ENCODE data around the gene SRR. TPM values are rescaled to one million over a fixed set of nuclear protein-coding genes. Genes with fewer than 3 reads are reported as not detected.

The SRR gene
- total RNA-seq, 4 donors from 2014 or later, result 1.4 to 14.4 (median 12.9) TPM

DNA sequence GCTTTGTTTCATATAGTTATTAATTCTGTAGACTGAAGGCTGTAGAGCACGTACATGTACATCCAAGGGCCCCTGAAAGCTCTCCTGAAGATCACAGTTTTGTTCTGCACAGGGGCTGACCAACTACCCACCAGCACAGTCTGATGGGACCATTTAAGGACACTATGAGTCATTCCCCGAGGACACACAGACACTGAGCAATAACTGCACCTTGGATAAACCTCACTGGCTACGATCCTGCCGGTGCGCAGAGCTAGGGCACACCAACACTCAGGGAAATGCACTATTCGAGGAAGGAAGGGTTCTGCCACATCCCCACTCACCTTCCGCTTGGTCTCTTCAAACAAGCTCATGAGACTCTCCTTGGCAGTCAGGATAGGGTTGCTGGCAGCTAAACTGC is 20.4 kb upstream of the SRR start:
- DNase-seq (ENCODE audit: low spot score in 2 of 2), result no peak
- intact Hi-C loops (cut with DNase I; ENCODE audit: low total_unique reads), result no loop called here
- whole genome bisulfite sequencing, 2 donors, result 84 to 86% methylated on average over 7 of the region's 7 CpGs
- TF ChIP-seq, protein P1, sequence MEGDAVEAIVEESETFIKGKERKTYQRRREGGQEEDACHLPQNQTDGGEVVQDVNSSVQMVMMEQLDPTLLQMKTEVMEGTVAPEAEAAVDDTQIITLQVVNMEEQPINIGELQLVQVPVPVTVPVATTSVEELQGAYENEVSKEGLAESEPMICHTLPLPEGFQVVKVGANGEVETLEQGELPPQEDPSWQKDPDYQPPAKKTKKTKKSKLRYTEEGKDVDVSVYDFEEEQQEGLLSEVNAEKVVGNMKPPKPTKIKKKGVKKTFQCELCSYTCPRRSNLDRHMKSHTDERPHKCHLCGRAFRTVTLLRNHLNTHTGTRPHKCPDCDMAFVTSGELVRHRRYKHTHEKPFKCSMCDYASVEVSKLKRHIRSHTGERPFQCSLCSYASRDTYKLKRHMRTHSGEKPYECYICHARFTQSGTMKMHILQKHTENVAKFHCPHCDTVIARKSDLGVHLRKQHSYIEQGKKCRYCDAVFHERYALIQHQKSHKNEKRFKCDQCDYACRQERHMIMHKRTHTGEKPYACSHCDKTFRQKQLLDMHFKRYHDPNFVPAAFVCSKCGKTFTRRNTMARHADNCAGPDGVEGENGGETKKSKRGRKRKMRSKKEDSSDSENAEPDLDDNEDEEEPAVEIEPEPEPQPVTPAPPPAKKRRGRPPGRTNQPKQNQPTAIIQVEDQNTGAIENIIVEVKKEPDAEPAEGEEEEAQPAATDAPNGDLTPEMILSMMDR (IDR thresholded peaks at IDR 0.05), result no peak
- TF ChIP-seq POLR2A (IDR thresholded peaks at IDR 0.05), result no peak
- H3K4me3 ChIP-seq (ENCODE audit: low read depth, poor library complexity, severe bottlenecking), result no peak overlapping the region

DNA sequence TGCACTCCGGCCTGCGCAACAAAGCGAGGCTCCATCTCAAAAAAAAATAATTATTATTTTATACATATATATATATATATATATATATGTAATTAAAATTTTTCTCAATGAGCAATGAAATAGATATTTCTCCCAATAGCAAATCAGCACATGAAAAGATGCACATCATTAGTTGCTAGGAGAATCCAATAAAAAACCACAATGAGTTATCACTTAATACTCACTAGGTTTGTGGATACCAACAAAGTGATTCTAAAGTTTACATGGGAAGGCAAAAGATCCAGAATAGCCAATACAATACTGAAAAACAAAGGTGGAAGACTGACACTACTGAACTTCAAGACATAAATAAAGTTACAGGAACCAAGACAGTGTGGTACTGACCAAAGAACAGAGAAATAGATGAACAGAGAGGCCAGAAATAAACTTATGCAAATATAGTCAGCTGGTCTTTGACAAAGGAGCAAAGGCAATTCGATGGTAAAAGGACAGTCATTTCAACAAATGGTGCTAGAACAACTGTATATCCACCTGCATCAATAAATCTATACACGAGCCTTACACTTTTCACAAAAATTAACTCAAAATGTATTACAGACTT is 13.8 kb upstream of the SRR start:
- no peak for TF ChIP-seq POLR2A (IDR thresholded peaks at IDR 0.05)
- TF ChIP-seq, protein P1 (IDR thresholded peaks at IDR 0.05), result no peak
- DNase-seq (ENCODE audit: low spot score in 2 of 2), result no peak
- 87% methylated on average over 5 of the region's 5 CpGs for WGBS, 2 donors
- intact Hi-C loops (cut with DNase I; ENCODE audit: low total_unique reads), result no loop called here
- H3K4me3 ChIP-seq (ENCODE audit: low read depth, poor library complexity, severe bottlenecking), result no peak overlapping the region

DNA sequence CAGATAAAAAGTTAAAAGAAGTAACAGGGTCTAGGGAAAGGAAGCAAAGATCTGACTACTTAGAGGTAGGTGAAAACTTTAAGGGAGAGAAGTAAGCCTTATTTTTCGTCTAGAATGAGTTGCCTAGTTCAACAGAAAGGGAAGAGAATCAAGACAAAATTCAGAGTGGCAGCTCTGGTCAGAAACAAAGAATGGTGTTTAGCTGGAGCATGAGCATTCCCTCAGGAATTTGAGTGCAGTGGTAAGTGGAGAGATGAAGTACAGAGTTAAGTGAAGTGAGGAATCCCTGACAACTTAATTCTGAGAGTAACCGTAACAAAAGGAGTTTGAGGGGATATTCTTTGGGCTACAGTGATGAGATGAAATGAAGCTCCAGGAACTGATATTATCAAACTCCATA is 11.7 kb upstream of the SRR start:
- DNase-seq (ENCODE audit: low spot score in 2 of 2), result no peak

DNA sequence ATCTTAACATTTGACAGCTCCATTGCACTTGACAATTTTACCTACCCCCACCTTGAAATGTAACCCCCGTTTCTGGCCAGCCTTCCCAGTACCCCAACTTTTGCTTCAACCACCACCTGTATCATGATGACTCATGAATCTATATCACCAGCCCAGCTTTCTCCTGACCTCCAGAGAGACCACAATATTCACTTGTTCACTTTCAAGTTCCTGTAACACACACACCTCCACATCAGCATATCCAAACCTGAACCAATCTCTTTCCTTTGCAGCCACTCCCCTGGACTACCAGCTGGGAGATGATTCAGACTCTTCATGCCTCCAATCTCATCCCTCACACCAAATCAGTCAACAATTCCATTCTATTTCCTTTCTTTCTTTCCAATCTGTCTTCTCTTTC is 8.2 kb upstream of the SRR start:
- TF ChIP-seq, protein P1 (IDR thresholded peaks at IDR 0.05), result no peak
- intact Hi-C loops (cut with DNase I; ENCODE audit: low total_unique reads), result no loop called here
- no peak for DNase-seq (ENCODE audit: low spot score in 2 of 2)
- H3K4me3 ChIP-seq (ENCODE audit: low read depth, poor library complexity, severe bottlenecking), result no peak overlapping the region
- WGBS, 2 donors, result 82 to 87% methylated on average over 1 of the region's 1 CpG

More for the DNA sequence above, 11.7 kb upstream of the SRR start:
- intact Hi-C loops (cut with DNase I; ENCODE audit: low total_unique reads), result no loop called here
- H3K4me3 ChIP-seq (ENCODE audit: low read depth, poor library complexity, severe bottlenecking), result no peak overlapping the region
- WGBS, 2 donors, result 86% methylated on average over 2 of the region's 2 CpGs
- TF ChIP-seq, protein P1 (IDR thresholded peaks at IDR 0.05), result no peak
- TF ChIP-seq POLR2A (IDR thresholded peaks at IDR 0.05), result no peak

DNA sequence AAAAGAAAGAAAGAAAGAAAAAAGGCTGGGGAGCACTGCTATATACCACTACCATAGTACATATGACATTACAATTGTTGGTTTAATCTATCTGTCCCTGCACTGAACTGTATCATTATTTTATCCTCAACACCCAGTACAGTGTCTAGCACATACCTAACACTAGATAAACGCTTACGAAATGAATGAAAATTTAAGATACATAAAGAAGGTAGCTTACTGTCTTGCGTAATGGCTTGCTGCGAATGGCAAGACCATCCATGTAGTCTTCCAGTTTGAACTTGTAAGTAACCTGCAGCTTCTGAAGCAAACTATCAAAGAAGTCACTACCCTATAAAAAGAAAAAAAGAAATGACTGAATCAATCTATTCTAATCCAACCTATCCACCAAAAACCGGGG is 6.7 kb upstream of the SRR start:
- 65 to 82% methylated on average over 5 of the region's 5 CpGs for WGBS, 2 donors
- intact Hi-C loops (cut with DNase I; ENCODE audit: low total_unique reads), result no loop called here

More for the DNA sequence above, 6.7 kb upstream of the SRR start:
- no peak for TF ChIP-seq POLR2A (IDR thresholded peaks at IDR 0.05)
- TF ChIP-seq, protein P1 (IDR thresholded peaks at IDR 0.05), result no peak
- no peak for DNase-seq (ENCODE audit: low spot score in 2 of 2)
- no peak overlapping the region for H3K4me3 ChIP-seq (ENCODE audit: low read depth, poor library complexity, severe bottlenecking)

Measured in lower leg skin (tissue), 4 donors.